ENCODE results near the gene EPN1. TPM values are rescaled to one million over a fixed set of nuclear protein-coding genes. Genes with fewer than 3 reads are reported as not detected.

Gene EPN1
- total RNA-seq, 1 experiment from 2014 or later = 162 TPM

- DNase-seq = no peak
- H3K36me3 Mint-ChIP-seq (ENCODE audit: insufficient read depth, unreplicated experiment) = peaks cover 84% of the 10 kb centered on the region
- peak overlapping the region; percentile 97 for H3K4me3 Mint-ChIP-seq (ENCODE audit: low read depth, unreplicated experiment)
- H3K27ac Mint-ChIP-seq (ENCODE audit: unreplicated experiment) = peak overlapping the region; percentile 65
- intact Hi-C loops (cut with micrococcal nuclease; ENCODE audit: unreplicated experiment) = loop anchor here (2.0 kb wide), 1 partner anchor 17 kb away; no protein-coding TSS in a partner anchor
- H3K27me3 Mint-ChIP-seq (ENCODE audit: unreplicated experiment) = no peaks in the 10 kb centered on the region
- CTCF ChIA-PET = no interaction called here
- no peaks in the 10 kb centered on the region for H3K9me3 Mint-ChIP-seq (ENCODE audit: low read depth, unreplicated experiment)
- no TSS peak for BruUV-seq (replicated peaks)
- H3K4me1 Mint-ChIP-seq (ENCODE audit: low read depth, unreplicated experiment) = peaks cover 60% of the 10 kb centered on the region
- TF ChIP-seq CTCF (IDR thresholded peaks at IDR 0.05; ENCODE audit: unreplicated experiment) = no peak
Measured at GRCh38 chr19:55673889-55674288, 1.1 kb upstream of the EPN1 start.

- no peak for DNase-seq
- Mint-ChIP-seq H3K27ac (ENCODE audit: unreplicated experiment) (peak overlapping the region; percentile 65), H3K27me3 (ENCODE audit: unreplicated experiment) (no peaks in the 10 kb centered on the region), H3K36me3 (ENCODE audit: insufficient read depth, unreplicated experiment) (peaks cover 86% of the 10 kb centered on the region), H3K4me3 (ENCODE audit: low read depth, unreplicated experiment) (peak overlapping the region; percentile 97), H3K9me3 (ENCODE audit: low read depth, unreplicated experiment) (no peaks in the 10 kb centered on the region), H3K4me1 (ENCODE audit: low read depth, unreplicated experiment) (peaks cover 60% of the 10 kb centered on the region)
- BruUV-seq (replicated peaks) = TSS peak; percentile 61
- TF ChIP-seq CTCF (IDR thresholded peaks at IDR 0.05; ENCODE audit: unreplicated experiment) = no peak
- CTCF ChIA-PET = no interaction called here
- intact Hi-C loops (cut with micrococcal nuclease; ENCODE audit: unreplicated experiment) = no loop called here
Measured at GRCh38 chr19:55674459-55674840, 576 bp upstream of the EPN1 start.

GRCh38 chr19:55675661-55676354 lies 782 bp downstream of the EPN1 start:
- Mint-ChIP-seq H3K4me1 (ENCODE audit: low read depth, unreplicated experiment) (peaks cover 60% of the 10 kb centered on the region), H3K27me3 (ENCODE audit: unreplicated experiment) (no peaks in the 10 kb centered on the region), H3K9me3 (ENCODE audit: low read depth, unreplicated experiment) (no peaks in the 10 kb centered on the region), H3K36me3 (ENCODE audit: insufficient read depth, unreplicated experiment) (peaks cover 86% of the 10 kb centered on the region), H3K27ac (ENCODE audit: unreplicated experiment) (peak overlapping the region; percentile 99), H3K4me3 (ENCODE audit: low read depth, unreplicated experiment) (peak overlapping the region; percentile 97)
- no peak for DNase-seq
- intact Hi-C loops (cut with micrococcal nuclease; ENCODE audit: unreplicated experiment) = no loop called here
- BruUV-seq (replicated peaks) = no TSS peak
- no peak for TF ChIP-seq CTCF (IDR thresholded peaks at IDR 0.05; ENCODE audit: unreplicated experiment)
- CTCF ChIA-PET = interaction anchor here (1.0 kb wide), 1 partner anchor 21 kb away, joined by 3 read pairs; the partner anchor contains the start of gene U2AF2

GRCh38 chr19:55676383-55676782 lies 1.4 kb downstream of the EPN1 start:
- intact Hi-C loops (cut with micrococcal nuclease; ENCODE audit: unreplicated experiment) = no loop called here
- peak overlapping the region; percentile 22 for H3K27ac Mint-ChIP-seq (ENCODE audit: unreplicated experiment)
- H3K4me1 Mint-ChIP-seq (ENCODE audit: low read depth, unreplicated experiment) = peaks cover 57% of the 10 kb centered on the region
- H3K4me3 Mint-ChIP-seq (ENCODE audit: low read depth, unreplicated experiment) = peak overlapping the region; percentile 97
- DNase-seq = no peak
- TSS peak; percentile 62 for BruUV-seq (replicated peaks)
- H3K27me3 Mint-ChIP-seq (ENCODE audit: unreplicated experiment) = no peaks in the 10 kb centered on the region
- H3K36me3 Mint-ChIP-seq (ENCODE audit: insufficient read depth, unreplicated experiment) = peaks cover 86% of the 10 kb centered on the region
- no peaks in the 10 kb centered on the region for H3K9me3 Mint-ChIP-seq (ENCODE audit: low read depth, unreplicated experiment)
- TF ChIP-seq CTCF (IDR thresholded peaks at IDR 0.05; ENCODE audit: unreplicated experiment) = no peak
- CTCF ChIA-PET = interaction anchor here (1.0 kb wide), 1 partner anchor 22 kb away, joined by 3 read pairs; the partner anchor contains the start of gene U2AF2
